NOMO-1 treated with DMSO at 0.1 percent for 48 hours (cell line): ENCODE data around the gene BBIP1.
"Not testable (repeated sequence)": the region's sequence is repeated elsewhere in the genome, so short reads cannot be mapped to it uniquely, and the experiment has no call there.

Source experiments
- DNase-seq: peaks from one replicate; lab custom pipeline; 2025; ENCODE audit not compliant: unreplicated experiment; lab: John Stamatoyannopoulos, UW

BBIP1 gene

GRCh38 chr10:110923856-110924493 lies 5.0 kb upstream of the BBIP1 start:
- DNase-seq = peak; percentile 12

- DNase-seq = peak; percentile 88
Measured at GRCh38 chr10:110919971-110920881, 1.2 kb upstream of the BBIP1 start.

GRCh38 chr10:110919349-110919931 lies 460 bp upstream of the BBIP1 start, which contains the start of gene SHOC2:
Gene SHOC2, plus strand, starts transcription at chr10:110919604. Its CDS starts 44,755 bp downstream, at chr10:110964359.
- DNase-seq = no peak

- DNase-seq = peak; percentile 94
Measured at GRCh38 chr10:110918269-110918642, 724 bp downstream of the BBIP1 start.

GRCh38 chr10:110916554-110917346 lies 2.2 kb downstream of the BBIP1 start:
- DNase-seq = no peak

- DNase-seq = not testable (repeated sequence)
Measured at GRCh38 chr10:110915600-110915999, 3.4 kb downstream of the BBIP1 start.

- no peak for DNase-seq
Measured at GRCh38 chr10:110915035-110915434, 3.9 kb downstream of the BBIP1 start.

GRCh38 chr10:110914431-110914830 lies 4.5 kb downstream of the BBIP1 start:
- no peak for DNase-seq

GRCh38 chr10:110912374-110912773 lies 6.6 kb downstream of the BBIP1 start:
- no peak for DNase-seq

- no peak for DNase-seq
Measured at GRCh38 chr10:110910138-110910537, 8.8 kb downstream of the BBIP1 start.

- no peak for DNase-seq
Measured at GRCh38 chr10:110903280-110904278, 15.4 kb downstream of the BBIP1 start.

GRCh38 chr10:110901954-110902819 lies 16.8 kb downstream of the BBIP1 start:
- no peak for DNase-seq

GRCh38 chr10:110900983-110901382 lies 18.0 kb downstream of the BBIP1 start:
- no peak for DNase-seq

- DNase-seq = no peak
Measured at GRCh38 chr10:110898391-110898790, 20.6 kb downstream of the BBIP1 start.

GRCh38 chr10:110897184-110897583 lies 21.8 kb downstream of the BBIP1 start:
- no peak for DNase-seq

GRCh38 chr10:110893559-110894179 lies 25.3 kb downstream of the BBIP1 start:
- peak; percentile 60 for DNase-seq

- DNase-seq = no peak
Measured at GRCh38 chr10:110892602-110893288, 26.2 kb downstream of the BBIP1 start.

GRCh38 chr10:110887560-110887959 lies 31.4 kb downstream of the BBIP1 start:
- DNase-seq = no peak
